Trophoblast cell (in vitro differentiated cells and primary cell): ENCODE measurements around the gene RAN.
"Not testable (repeated sequence)": the region's sequence is repeated elsewhere in the genome, so short reads cannot be mapped to it uniquely, and the experiment has no call there.

ENCODE experiments used
- DNase-seq, 2 donors: peaks; one replicate each; pipeline ENCODE4 v3.0.0-alpha.2; 2016
- H2AFZ ChIP-seq: 2 replicates; pipeline ENCODE4 v1.6.1; 2013; ENCODE audit warnings: low read length, moderate library complexity, mild to moderate bottlenecking; ENCODE audit not compliant: insufficient read depth, poor library complexity
- H2AK5ac ChIP-seq: 2 replicates; pipeline ENCODE4 v1.6.1; 2013; ENCODE audit warnings: mild to moderate bottlenecking, low read length
- H2BK120ac ChIP-seq: 2 replicates; pipeline ENCODE4 v1.6.1; 2013; ENCODE audit warnings: low read length, mild to moderate bottlenecking, moderate library complexity; ENCODE audit not compliant: insufficient read depth, poor library complexity
- H2BK12ac ChIP-seq: 2 replicates; pipeline ENCODE4 v1.6.1; 2013; ENCODE audit warnings: mild to moderate bottlenecking, low read length, moderate library complexity
- H2BK5ac ChIP-seq: 2 replicates; pipeline ENCODE4 v1.6.1; 2013; ENCODE audit warnings: low read length, low read depth, moderate library complexity, mild to moderate bottlenecking; ENCODE audit not compliant: poor library complexity
- H3K14ac ChIP-seq: 2 replicates; pipeline ENCODE4 v1.6.1; 2013; ENCODE audit warnings: mild to moderate bottlenecking, low read length
- H3K18ac ChIP-seq: 2 replicates; pipeline ENCODE4 v1.6.1; 2013; ENCODE audit warnings: mild to moderate bottlenecking, low read length
- H3K23ac ChIP-seq: 2 replicates; pipeline ENCODE4 v1.6.1; 2013; ENCODE audit warnings: low read length
- H3K27ac ChIP-seq: 2 replicates; pipeline ENCODE4 v1.5.1; 2013; ENCODE audit warnings: low read depth, mild to moderate bottlenecking, inconsistent platforms, low read length, moderate library complexity
- H3K27me3 ChIP-seq: 2 replicates; pipeline ENCODE4 v1.6.1; 2013; ENCODE audit warnings: inconsistent platforms, mild to moderate bottlenecking, low read length, moderate library complexity; ENCODE audit not compliant: insufficient read depth
- H3K36me3 ChIP-seq, 2 experiments: 1 replicate in 1 of 2; 2 replicates in 1 of 2; pipeline ENCODE4 v1.6.1; 2013; ENCODE audit warnings: low read length in 2 of 2, mild to moderate bottlenecking in 2 of 2, moderate library complexity in 1 of 2; ENCODE audit not compliant: insufficient read depth in 2 of 2, control insufficient read depth in 1 of 2
- H3K4ac ChIP-seq: 2 replicates; pipeline ENCODE4 v1.6.1; 2013; ENCODE audit warnings: low read depth, mild to moderate bottlenecking, low read length, moderate library complexity
- H3K4me1 ChIP-seq, 2 experiments: 1 replicate in 1 of 2; 2 replicates in 1 of 2; pipeline ENCODE4 v1.6.1; 2013; ENCODE audit warnings: low read length in 2 of 2, mild to moderate bottlenecking in 2 of 2, moderate library complexity in 1 of 2; ENCODE audit not compliant: insufficient read depth in 2 of 2, control insufficient read depth in 1 of 2
- H3K4me2 ChIP-seq: 2 replicates; pipeline ENCODE4 v1.6.1; 2013; ENCODE audit warnings: inconsistent platforms, mild to moderate bottlenecking, low read length, moderate library complexity
- H3K4me3 ChIP-seq: 2 replicates; pipeline ENCODE4 v1.5.1; 2013; ENCODE audit warnings: mild to moderate bottlenecking, low read depth, low read length, inconsistent platforms
- H3K79me1 ChIP-seq: one replicate; pipeline ENCODE4 v1.6.1; 2013; ENCODE audit warnings: low read length
- H3K79me2 ChIP-seq: 2 replicates; pipeline ENCODE4 v1.6.1; 2013; ENCODE audit warnings: low read length, mild to moderate bottlenecking; ENCODE audit not compliant: control insufficient read depth, insufficient read depth, poor library complexity
- H3K9ac ChIP-seq: 2 replicates; pipeline ENCODE4 v1.6.1; 2013; ENCODE audit warnings: mild to moderate bottlenecking, low read length
- H3K9me3 ChIP-seq: 2 replicates; pipeline ENCODE4 v1.6.1; 2013; ENCODE audit warnings: low read depth, mild to moderate bottlenecking, control low read depth, inconsistent platforms, low read length; ENCODE audit not compliant: insufficient read depth
- H4K12ac ChIP-seq: 2 replicates; pipeline ENCODE4 v1.6.1; 2013; ENCODE audit warnings: low read depth, mild to moderate bottlenecking, low read length, moderate library complexity
- H4K8ac ChIP-seq: 2 replicates; pipeline ENCODE4 v1.6.1; 2013; ENCODE audit warnings: low read depth, mild to moderate bottlenecking, low read length, moderate library complexity
- H4K91ac ChIP-seq: one replicate; pipeline ENCODE4 v1.6.1; 2013; ENCODE audit warnings: low read depth, mild to moderate bottlenecking, low read length, moderate library complexity
- WGBS: extraction: QIAGEN DNeasy Blood & Tissue Kit; methylation state at CpG from one replicate; pipeline ENCODE4 v1.1.7; 2013; ENCODE audit warnings: missing lambda C conversion rate; ENCODE audit not compliant: insufficient read length, insufficient coverage; ENCODE audit errors: extremely low coverage; 5-methylcytosine and 5-hydroxymethylcytosine counted together

RAN gene

DNA sequence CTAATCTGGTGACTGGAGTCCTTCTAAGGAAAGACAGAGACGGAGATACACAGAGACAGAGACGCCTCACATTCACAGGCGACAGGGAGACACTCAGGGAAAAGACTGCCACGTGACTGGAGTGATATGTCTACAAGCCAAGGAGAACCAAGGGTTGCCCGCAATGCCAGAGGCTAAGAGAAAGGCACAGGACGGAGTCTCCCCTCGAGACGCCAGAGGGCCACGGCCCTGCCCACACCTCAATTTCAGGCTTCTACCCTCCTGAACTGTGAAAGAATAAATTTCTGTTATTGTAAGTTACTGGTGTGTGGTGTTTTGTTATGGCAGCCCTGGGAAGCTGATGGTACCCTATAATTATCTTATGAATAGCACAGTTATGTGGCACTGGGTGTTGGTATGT is 11.6 kb upstream of the RAN start:
- Histone ChIP-seq H2BK12ac (no peak overlapping the region), H3K4me2 (no peak overlapping the region), H2BK5ac (no peak overlapping the region), H3K4me1 (peaks cover 0 to 2% of the 10 kb centered on the region in 2 experiments), H3K4me3 (no peak overlapping the region), H3K79me2 (no peaks in the 10 kb centered on the region), H2BK120ac (no peak overlapping the region), H4K12ac (no peak overlapping the region), H3K27ac (no peak overlapping the region), H2AK5ac (no peak overlapping the region), H3K27me3 (no peaks in the 10 kb centered on the region), H2AFZ (no peak overlapping the region), H3K9ac (no peak overlapping the region), H3K36me3 (peaks cover 0 to 2% of the 10 kb centered on the region in 2 experiments), H3K18ac (no peak overlapping the region), H3K79me1 (no peaks in the 10 kb centered on the region), H4K8ac (no peak overlapping the region), H3K14ac (no peak overlapping the region), H4K91ac (no peak overlapping the region), H3K23ac (no peak overlapping the region), H3K9me3 (peaks cover 4% of the 10 kb centered on the region), H3K4ac (no peak overlapping the region)
- no CpG with 5 or more reads among the region's 9 CpGs for WGBS
- no peak for DNase-seq

- no peak overlapping the region for H4K91ac ChIP-seq
- H3K27ac ChIP-seq = no peak overlapping the region
- H3K4me2 ChIP-seq = no peak overlapping the region
- no peak overlapping the region for H2BK12ac ChIP-seq
- no peak overlapping the region for H2BK5ac ChIP-seq
- H3K23ac ChIP-seq = no peak overlapping the region
- peaks cover 0 to 2% of the 10 kb centered on the region in 2 experiments for H3K4me1 ChIP-seq
- no peak overlapping the region for H2AFZ ChIP-seq
- no CpG with 5 or more reads among the region's 4 CpGs for WGBS
- H3K79me1 ChIP-seq = no peaks in the 10 kb centered on the region
- no peak overlapping the region for H4K12ac ChIP-seq
- no peak overlapping the region for H2BK120ac ChIP-seq
- peaks cover 4% of the 10 kb centered on the region for H3K9me3 ChIP-seq
- H3K18ac ChIP-seq = no peak overlapping the region
- no peak overlapping the region for H3K9ac ChIP-seq
- DNase-seq = peak; percentile 52 to 76
- no peak overlapping the region for H3K4ac ChIP-seq
- H3K4me3 ChIP-seq = no peak overlapping the region
- no peak overlapping the region for H3K14ac ChIP-seq
- H3K27me3 ChIP-seq = no peaks in the 10 kb centered on the region
- H2AK5ac ChIP-seq = no peak overlapping the region
- H3K79me2 ChIP-seq = no peaks in the 10 kb centered on the region
- H4K8ac ChIP-seq = no peak overlapping the region
- H3K36me3 ChIP-seq = peaks cover 0 to 2% of the 10 kb centered on the region in 2 experiments
Measured at GRCh38 chr12:130862161-130862560, 9.7 kb upstream of the RAN start.

DNA sequence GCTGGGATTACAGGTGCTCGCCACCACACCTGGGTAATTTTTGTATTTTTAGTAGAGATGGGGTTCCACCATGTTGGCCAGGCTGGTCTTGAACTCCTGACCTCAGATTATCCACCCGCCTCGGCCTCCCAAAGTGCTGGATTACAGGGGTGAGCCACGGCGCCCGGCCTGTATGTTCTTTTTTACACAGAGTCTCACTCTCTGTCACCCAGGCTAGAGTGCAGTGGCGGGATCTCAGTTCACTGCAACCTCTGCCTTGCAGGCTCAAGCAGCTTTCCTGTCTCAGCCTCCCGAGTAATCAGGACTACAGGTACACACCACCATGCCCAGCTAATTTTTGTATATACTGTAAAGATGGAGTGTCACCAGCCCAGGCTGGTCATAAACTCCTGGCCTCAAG is 9.1 kb upstream of the RAN start:
- H3K27me3 ChIP-seq, H3K4me2 ChIP-seq, DNase-seq, H3K4me3 ChIP-seq, H3K4me1 ChIP-seq, H3K14ac ChIP-seq, H4K12ac ChIP-seq, H2BK5ac ChIP-seq, H3K79me1 ChIP-seq, H3K9ac ChIP-seq, H2BK120ac ChIP-seq, H2BK12ac ChIP-seq, H2AK5ac ChIP-seq, H4K8ac ChIP-seq, H3K4ac ChIP-seq, H3K9me3 ChIP-seq, H3K18ac ChIP-seq, H3K79me2 ChIP-seq, H3K36me3 ChIP-seq, H3K23ac ChIP-seq, H4K91ac ChIP-seq, H2AFZ ChIP-seq: not testable (repeated sequence)
- H3K27ac ChIP-seq = peak overlapping the region; percentile 21
- WGBS = no CpG with 5 or more reads among the region's 8 CpGs

GRCh38 chr12:130863298-130863697 is 8.6 kb upstream of the RAN start:
- WGBS = no CpG with 5 or more reads among the region's 5 CpGs
- DNase-seq = peak; percentile 54 to 64
- Histone ChIP-seq H4K12ac (no peak overlapping the region), H3K27me3 (no peaks in the 10 kb centered on the region), H2AFZ (no peak overlapping the region), H4K91ac (no peak overlapping the region), H3K9ac (no peak overlapping the region), H3K18ac (no peak overlapping the region), H3K79me1 (no peaks in the 10 kb centered on the region), H3K79me2 (no peaks in the 10 kb centered on the region), H2BK120ac (no peak overlapping the region), H3K4me3 (no peak overlapping the region), H4K8ac (no peak overlapping the region), H3K23ac (no peak overlapping the region), H3K27ac (no peak overlapping the region), H3K14ac (no peak overlapping the region), H3K4me1 (peaks cover 0 to 2% of the 10 kb centered on the region in 2 experiments), H3K9me3 (no peaks in the 10 kb centered on the region), H2AK5ac (no peak overlapping the region), H2BK12ac (no peak overlapping the region), H3K36me3 (no peaks in the 10 kb centered on the region), H3K4me2 (no peak overlapping the region), H2BK5ac (no peak overlapping the region), H3K4ac (no peak overlapping the region)
